ENCODE measurements around the gene CUL7.
"Not testable (repeated sequence)": the region's sequence is repeated elsewhere in the genome, so short reads cannot be mapped to it uniquely, and the experiment has no call there.

Gene CUL7

DNA sequence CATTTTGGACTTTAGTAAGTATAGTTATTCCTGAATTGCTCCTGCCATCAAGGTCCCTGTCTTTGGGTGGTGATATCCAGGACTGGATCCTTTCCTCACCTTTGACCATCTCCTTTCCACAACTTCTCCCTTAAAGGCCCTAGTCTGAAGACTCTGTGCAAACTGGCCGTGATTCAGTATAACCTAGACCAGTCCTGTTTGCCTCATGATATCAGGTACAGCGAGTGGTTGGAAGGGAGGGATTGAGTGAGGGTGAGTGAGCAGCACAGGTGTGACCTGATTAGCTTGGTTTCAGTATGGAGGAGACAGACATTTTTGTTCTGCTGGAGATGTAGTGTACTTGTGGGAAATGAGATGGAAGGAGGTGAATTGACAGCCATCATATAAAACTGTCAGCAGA, 34.5 kb downstream of the CUL7 start:
- in situ Hi-C loops (cut with MboI; ENCODE audit: low sequenced_read_pairs), result no loop called here

DNA sequence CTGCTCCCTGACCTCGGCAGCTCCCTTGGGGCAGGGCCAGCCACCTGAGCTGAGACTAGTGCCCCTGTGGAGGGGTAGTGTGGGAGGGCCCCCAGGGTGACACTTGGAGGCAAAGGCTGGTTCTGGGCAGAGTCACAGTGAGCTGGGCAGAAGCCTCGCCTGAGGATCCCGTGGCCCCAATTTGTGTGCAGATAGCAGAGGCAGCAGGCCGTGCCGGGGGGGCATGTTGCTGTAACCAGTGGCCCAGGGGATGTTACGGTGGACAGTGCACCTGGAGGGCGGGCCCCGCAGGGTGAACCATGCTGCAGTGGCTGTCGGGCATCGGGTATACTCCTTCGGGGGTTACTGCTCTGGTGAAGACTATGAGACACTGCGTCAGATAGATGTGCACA, 36.7 kb downstream of the CUL7 start:
- in situ Hi-C loops (cut with MboI; ENCODE audit: low sequenced_read_pairs), result no loop called here

DNA sequence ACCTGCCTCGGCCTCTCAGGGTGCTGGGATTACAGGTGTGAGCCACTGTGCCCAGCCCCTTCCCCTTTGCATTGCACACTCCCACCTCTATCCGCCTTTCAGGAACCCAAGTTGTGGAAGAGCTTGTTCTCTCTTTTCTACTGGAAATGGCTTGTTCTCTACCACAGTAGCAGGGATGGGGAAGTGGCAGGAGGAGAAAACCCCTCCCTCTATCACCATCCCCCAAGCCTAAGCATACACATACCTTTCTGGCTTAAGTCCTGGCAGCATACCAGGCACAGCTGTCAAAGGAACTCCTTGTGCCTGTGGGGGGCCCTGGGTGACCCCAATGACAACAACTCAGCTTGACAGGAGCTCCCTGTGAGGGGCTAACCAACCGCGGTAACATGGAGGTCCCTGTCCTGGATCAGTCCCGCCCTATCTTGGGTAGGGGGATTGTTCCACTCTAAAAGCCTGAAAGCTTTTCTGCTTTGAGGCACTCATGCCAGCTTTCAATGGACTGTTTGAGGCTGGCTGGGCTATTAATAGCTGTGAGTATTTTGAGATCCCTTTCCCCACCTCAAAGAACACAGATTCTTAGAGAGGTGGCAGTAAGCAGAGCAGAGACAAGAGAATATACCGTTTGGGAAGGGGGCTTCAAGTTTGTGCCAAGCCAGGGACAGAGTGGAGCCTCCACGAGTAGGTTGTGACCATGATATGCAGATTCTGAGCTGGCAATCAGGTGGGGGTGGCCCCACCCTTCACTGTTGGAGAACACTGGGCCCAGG, 37.3 kb downstream of the CUL7 start:
- in situ Hi-C loops (cut with MboI; ENCODE audit: low sequenced_read_pairs), result no loop called here

DNA sequence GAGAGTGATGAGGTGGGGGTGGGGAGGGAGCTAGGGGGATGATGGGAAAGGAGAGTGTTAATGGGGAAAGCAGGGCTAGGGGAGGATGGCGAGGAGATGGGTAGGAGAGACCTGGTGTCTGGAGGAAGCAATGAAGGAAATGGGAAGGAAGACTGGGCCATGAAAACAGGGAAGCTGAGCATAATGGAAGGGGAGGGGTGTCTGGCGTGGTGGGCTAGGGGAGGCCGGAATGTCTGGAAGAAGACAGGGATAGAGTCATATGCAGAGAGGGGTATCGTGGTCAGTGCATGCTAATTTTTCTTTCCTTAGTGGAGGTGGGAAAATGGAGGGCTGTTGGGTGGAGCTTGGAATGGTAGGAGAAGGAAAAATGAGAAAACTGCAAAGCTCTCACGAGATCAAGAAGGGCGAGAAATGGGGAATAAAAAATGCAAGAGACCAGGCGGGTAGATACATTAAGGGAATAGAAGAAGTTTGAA, 39.2 kb downstream of the CUL7 start:
- in situ Hi-C loops (cut with MboI; ENCODE audit: low sequenced_read_pairs), result no loop called here

DNA sequence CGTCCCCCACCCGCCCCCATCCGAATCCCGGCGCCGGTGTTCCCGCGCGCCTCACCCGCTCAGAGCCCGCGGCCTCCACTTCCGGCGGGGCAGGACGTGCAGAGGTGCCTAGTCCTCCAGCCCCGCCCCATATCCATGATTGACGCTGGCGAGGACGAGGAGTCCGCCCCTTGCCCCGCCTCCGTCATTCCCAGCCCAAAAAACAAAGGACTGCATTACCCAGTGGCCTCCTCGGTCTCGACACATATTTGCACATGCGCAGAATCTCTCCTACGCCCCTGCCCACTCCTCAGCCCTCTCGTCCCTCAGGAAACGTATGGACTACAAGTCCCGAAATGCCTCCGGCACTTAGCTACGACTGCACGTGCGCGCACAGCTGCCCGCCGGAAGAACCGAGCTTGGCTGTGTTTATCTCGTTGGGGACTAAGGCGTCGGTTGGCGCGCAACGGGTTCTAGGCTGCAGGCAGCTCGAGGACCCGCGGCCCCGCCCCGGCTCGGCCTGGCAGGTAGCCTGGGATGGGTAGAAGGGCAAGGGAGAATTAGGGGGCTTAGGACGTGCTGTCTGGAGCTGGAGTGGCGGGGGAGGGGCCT, 39.7 kb downstream of the CUL7 start, which contains the start of the genes KLHDC3 and MEA1:
Gene KLHDC3, plus strand, starts transcription at position 407 of the 591 bp plus-strand sequence. CDS start 2,944 bp downstream, outside the sequence.
Gene MEA1, minus strand, starts transcription at position 104 of the 591 bp plus-strand sequence. CDS start 133 bp downstream, outside the sequence.
- in situ Hi-C loops (cut with MboI; ENCODE audit: low sequenced_read_pairs), result no loop called here

DNA sequence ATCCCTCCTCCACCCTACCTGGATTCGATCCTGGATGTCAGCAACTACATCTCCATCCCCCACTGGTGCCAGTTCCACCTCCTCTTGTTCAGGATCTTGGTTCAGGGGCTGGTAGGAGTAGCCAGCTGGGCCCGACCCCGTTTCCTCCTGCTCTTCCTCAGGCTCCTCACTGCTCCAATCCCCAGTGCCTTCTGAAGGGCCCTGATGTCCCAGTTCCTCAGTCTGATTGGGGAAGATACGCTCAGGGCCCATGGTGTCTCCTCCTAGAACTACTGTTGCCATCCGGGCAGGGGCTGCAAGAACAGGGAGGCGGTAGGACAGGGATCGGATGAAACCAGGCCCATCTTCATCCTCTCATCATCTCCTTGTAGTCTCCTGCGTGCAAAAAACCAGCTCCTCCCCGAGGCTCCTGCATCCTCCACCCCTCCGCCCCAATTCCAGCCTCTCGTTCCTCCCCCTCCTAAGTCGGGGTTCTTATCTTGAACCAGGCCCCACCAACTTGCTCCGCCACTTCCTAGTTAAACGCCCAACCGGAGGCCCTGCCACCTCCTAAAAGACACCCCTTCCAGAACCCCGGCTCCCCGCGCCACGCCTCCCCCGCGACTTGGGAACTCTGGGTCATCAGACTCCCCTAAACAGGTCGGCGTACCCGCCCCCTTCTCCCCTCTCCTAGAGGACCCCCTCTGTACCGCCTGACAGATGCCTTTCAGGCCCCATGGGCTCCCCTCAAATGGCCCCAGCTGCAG, 40.4 kb downstream of the CUL7 start:
- in situ Hi-C loops (cut with MboI; ENCODE audit: low sequenced_read_pairs), result no loop called here

DNA sequence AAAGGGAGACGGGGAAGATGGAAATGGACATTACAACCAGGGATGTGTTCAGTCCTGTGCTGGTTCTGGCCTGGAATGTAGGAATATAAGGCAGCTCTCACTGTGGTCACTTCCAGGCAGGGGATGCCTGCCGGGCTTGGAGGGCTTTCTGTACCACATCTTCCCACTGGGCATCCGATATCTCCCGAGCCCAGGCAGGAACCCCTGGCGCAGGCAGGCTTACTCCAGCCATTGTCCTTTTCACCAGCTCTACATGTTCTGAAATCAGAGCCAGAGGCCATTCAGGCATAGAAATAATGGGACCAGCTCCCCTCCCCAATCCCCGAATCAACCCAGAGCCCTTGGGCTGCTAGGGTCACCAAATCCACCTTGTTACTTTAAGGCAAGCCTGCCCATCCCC, 41.3 kb downstream of the CUL7 start:
- in situ Hi-C loops (cut with MboI; ENCODE audit: low sequenced_read_pairs), result no loop called here

DNA sequence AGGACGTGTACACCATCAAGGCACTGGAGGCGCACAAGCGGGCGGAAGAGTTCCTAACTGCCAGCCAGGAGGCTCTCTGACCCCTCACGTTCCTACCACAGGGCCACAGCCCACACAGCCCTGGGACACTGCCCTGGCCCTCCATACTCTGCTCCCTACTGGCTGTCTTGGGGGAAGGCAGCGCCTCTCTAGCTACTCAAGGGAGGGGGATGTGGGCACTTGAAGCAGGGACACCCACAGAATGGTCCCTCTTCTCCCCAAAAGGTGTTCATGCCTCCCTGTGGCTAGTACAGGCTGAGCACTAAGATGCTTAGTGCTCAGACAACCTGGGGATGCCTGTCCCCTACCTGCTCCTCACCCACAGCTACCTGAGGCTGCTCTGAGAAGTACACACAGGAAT, 42.4 kb downstream of the CUL7 start:
- in situ Hi-C loops (cut with MboI; ENCODE audit: low sequenced_read_pairs), result no loop called here

DNA sequence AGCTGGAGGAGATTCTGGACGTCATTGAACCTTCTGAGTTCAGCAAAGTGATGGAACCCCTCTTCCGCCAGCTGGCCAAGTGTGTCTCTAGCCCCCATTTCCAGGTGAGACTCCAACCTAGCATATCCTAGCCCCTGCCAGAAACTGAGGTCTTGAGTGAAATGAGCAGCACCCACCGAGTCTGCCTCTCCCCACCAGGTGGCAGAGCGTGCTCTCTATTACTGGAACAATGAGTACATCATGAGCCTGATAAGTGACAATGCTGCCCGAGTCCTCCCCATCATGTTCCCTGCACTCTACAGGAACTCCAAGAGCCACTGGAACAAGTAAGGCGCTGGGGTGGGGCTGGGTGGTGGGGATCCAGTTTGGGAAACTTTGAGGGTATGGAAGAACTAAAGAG, 44.5 kb downstream of the CUL7 start:
- in situ Hi-C loops (cut with MboI; ENCODE audit: low sequenced_read_pairs), result no loop called here

DNA sequence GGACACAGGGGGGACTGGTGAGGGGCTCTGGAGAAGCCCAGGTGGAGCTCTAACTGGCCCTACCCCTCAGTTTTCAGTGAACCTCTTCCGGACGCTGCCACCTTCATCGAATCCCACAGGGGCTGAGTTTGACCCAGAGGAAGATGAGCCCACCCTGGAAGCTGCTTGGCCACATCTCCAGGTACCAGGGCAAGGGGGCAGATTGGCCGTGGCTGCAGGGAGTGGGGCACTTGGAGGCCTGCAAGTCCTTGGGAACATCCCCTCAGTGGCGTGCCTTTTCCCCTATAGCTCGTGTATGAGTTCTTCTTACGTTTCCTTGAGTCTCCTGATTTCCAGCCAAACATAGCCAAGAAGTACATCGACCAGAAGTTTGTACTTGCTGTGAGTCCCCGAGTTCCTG, 46.5 kb downstream of the CUL7 start:
- in situ Hi-C loops (cut with MboI; ENCODE audit: low sequenced_read_pairs), result no loop called here

DNA sequence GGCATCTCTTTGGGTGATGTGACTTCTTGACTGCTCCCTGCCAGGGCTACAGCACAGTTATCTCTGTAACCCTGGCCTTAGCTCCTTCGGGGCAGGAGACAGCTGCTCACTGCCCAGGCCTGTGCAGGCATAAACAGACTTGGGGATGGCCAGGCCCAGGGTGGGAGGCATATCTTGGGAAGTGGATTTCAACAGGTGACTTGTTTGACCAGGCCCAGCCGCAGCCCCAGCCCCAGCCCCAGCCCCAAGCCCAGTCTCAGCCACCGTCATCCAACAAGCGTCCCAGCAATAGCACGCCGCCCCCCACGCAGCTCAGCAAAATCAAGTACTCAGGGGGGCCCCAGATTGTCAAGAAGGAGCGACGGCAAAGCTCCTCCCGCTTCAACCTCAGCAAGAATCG, 47.4 kb downstream of the CUL7 start:
- in situ Hi-C loops (cut with MboI; ENCODE audit: low sequenced_read_pairs), result no loop called here

DNA sequence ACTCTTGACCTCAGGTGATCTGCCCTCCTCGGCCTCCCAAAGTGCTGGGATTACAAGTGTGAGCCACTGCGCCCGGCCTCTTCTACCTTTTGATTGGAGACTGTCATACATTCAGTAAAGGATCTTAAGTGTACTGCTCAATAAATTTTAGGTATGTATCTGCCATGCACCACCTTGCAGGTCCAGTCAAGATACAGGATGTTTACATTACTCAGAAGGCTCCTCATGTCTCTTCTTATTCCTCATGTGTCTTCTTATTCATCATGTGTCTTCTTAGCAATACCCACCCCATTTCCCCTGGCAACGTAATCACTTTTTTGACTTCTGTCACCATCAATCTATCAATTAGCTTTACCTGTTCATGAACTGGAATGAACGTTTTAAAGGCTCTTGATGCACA, 47.8 kb downstream of the CUL7 start:
- in situ Hi-C loops (cut with MboI; ENCODE audit: low sequenced_read_pairs), result no loop called here

DNA sequence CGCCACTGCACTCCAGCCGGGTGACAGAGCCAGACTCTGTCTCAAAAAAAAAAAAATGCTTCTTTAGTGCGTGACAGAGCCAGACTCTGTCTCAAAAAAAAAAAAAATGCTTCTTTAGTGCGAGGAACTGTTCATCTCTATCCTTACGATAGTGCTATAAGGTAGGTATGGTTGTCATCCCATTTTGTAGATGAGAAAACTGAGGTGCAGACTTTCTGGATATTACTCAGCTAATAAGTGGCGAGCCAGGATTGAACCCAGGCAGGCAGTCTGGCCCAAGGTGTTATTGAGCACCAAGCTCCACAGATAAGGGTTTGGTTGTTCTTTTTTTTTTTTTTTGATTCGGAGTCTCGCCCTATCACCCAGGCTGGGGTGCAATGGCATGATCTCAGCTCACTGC, 51.8 kb downstream of the CUL7 start:
- in situ Hi-C loops (cut with MboI; ENCODE audit: low sequenced_read_pairs), result no loop called here

DNA sequence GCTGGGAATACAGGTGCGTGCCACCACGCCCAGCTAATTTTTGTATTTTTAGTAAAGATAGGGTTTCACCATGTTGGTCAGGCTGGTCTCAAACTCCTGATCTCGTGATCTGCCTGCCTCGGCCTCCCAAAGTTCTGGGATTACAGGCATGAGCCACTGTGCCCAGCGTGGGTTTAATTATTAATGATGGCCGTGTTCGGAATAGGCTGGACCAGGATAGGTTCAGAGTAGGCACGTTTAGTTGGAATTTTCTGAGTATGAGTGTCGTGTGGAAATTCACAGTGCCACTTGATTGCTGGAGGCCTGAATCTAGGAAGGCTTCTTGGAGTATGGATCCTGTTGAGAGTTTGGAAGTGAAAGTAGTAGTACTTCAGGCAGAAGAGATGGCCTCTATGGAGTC, 55.4 kb downstream of the CUL7 start:
- in situ Hi-C loops (cut with MboI; ENCODE audit: low sequenced_read_pairs), result not testable (repeated sequence)

DNA sequence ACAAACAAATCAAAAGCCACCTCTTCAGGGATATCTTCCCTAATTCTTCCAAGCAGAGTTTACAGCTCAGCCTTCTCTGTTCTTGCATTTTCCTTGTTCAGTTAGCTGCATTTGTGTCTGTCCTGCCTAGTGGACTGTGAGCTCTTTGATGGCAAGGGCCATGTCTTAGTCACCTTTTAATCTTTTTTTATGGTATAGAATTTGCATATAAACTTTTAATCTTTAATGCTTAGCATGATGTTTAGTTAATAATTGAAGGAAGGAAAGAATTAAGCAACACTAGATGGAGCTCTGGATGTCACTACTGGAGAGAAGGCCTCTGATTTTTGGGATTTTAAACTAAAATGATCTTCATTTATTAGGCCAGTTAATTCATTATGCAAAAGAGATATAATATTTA, 57.1 kb downstream of the CUL7 start:
- in situ Hi-C loops (cut with MboI; ENCODE audit: low sequenced_read_pairs), result no loop called here

DNA sequence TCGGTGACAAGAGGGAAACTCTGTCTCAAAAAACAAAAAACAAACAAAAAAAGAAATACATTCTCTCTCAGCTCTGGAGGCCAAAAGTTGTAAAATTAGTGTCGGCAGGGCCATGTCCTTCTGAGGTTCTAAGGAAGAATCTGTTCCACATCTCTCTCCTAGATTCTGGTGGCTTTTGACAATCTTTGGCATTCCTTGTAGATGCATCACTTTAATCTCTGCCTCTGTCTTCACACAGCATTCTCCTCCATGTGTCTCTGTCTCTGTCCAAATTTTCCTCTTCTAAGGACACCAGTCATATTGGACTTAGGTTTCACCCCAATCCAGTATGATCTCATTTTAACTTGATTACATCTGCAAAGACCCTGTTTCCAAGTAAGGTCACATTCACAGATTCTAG, 60.2 kb downstream of the CUL7 start:
- in situ Hi-C loops (cut with MboI; ENCODE audit: low sequenced_read_pairs), result no loop called here

DNA sequence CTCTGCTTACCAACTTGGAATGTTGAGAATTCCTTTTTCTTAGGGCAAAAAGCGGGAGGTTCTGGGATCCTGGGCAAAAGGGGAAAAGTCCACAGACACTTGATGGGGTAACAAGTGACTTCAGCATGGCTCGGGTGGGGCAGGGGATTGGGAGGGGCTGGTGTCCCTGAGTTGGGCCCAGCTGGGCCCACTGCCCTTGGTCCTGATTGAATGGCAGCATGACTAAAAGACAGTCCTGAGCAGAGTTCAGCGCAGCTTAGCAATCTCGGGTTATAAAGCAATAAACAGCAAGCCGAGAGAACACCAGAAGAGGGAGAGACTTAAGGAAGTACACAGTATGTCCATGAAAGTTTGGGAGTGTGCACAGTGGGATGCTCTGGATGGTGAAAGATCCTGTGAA, 63.7 kb downstream of the CUL7 start:
- in situ Hi-C loops (cut with MboI; ENCODE audit: low sequenced_read_pairs), result no loop called here

DNA sequence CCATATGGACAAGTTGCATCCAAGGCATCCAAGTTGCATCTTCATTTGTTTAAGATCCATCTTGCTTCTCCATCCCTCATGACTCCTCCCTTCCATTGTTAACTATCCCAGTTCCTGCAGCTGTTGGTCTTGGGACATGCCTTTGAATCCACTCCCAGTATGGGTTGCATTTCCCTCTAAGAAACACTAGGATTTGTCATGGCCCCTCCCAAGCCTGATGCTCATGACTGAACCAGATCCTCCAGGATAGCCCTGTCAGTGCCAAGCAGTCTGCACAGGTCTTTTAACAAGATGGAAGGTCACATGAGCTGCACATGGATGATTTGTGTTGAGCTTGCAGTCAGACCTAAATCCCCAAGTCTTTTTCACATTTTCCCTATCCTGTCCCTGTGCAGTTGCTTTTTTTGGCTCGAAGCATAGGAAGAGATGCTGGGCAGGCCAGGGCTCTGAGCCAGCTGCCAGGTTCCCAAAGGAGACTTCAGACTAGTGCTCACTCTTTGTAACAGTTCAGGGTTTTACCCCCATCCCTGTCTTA, 65.1 kb downstream of the CUL7 start:
- in situ Hi-C loops (cut with MboI; ENCODE audit: low sequenced_read_pairs), result no loop called here

Data from hTERT RPE-1 (cell line).